Trophoblast cell (in vitro differentiated cells and primary cell): ENCODE results near the gene ME3.
"Not testable (repeated sequence)": the region's sequence is repeated elsewhere in the genome, so short reads cannot be mapped to it uniquely, and the experiment has no call there.

Experiments used
- DNase-seq, 2 donors: peaks; one replicate each; pipeline ENCODE4 v3.0.0-alpha.2; 2016
- H2AFZ ChIP-seq: 2 replicates; pipeline ENCODE4 v1.6.1; 2013; ENCODE audit warnings: low read length, moderate library complexity, mild to moderate bottlenecking; ENCODE audit not compliant: insufficient read depth, poor library complexity
- H2AK5ac ChIP-seq: 2 replicates; pipeline ENCODE4 v1.6.1; 2013; ENCODE audit warnings: mild to moderate bottlenecking, low read length
- H2BK120ac ChIP-seq: 2 replicates; pipeline ENCODE4 v1.6.1; 2013; ENCODE audit warnings: low read length, mild to moderate bottlenecking, moderate library complexity; ENCODE audit not compliant: insufficient read depth, poor library complexity
- H2BK12ac ChIP-seq: 2 replicates; pipeline ENCODE4 v1.6.1; 2013; ENCODE audit warnings: mild to moderate bottlenecking, low read length, moderate library complexity
- H2BK5ac ChIP-seq: 2 replicates; pipeline ENCODE4 v1.6.1; 2013; ENCODE audit warnings: low read length, low read depth, moderate library complexity, mild to moderate bottlenecking; ENCODE audit not compliant: poor library complexity
- H3K14ac ChIP-seq: 2 replicates; pipeline ENCODE4 v1.6.1; 2013; ENCODE audit warnings: mild to moderate bottlenecking, low read length
- H3K18ac ChIP-seq: 2 replicates; pipeline ENCODE4 v1.6.1; 2013; ENCODE audit warnings: mild to moderate bottlenecking, low read length
- H3K23ac ChIP-seq: 2 replicates; pipeline ENCODE4 v1.6.1; 2013; ENCODE audit warnings: low read length
- H3K27ac ChIP-seq: 2 replicates; pipeline ENCODE4 v1.5.1; 2013; ENCODE audit warnings: low read depth, mild to moderate bottlenecking, inconsistent platforms, low read length, moderate library complexity
- H3K27me3 ChIP-seq: 2 replicates; pipeline ENCODE4 v1.6.1; 2013; ENCODE audit warnings: inconsistent platforms, mild to moderate bottlenecking, low read length, moderate library complexity; ENCODE audit not compliant: insufficient read depth
- H3K36me3 ChIP-seq, 2 experiments: 1 replicate in 1 of 2; 2 replicates in 1 of 2; pipeline ENCODE4 v1.6.1; 2013; ENCODE audit warnings: low read length in 2 of 2, mild to moderate bottlenecking in 2 of 2, moderate library complexity in 1 of 2; ENCODE audit not compliant: insufficient read depth in 2 of 2, control insufficient read depth in 1 of 2
- H3K4ac ChIP-seq: 2 replicates; pipeline ENCODE4 v1.6.1; 2013; ENCODE audit warnings: low read depth, mild to moderate bottlenecking, low read length, moderate library complexity
- H3K4me1 ChIP-seq, 2 experiments: 1 replicate in 1 of 2; 2 replicates in 1 of 2; pipeline ENCODE4 v1.6.1; 2013; ENCODE audit warnings: low read length in 2 of 2, mild to moderate bottlenecking in 2 of 2, moderate library complexity in 1 of 2; ENCODE audit not compliant: insufficient read depth in 2 of 2, control insufficient read depth in 1 of 2
- H3K4me2 ChIP-seq: 2 replicates; pipeline ENCODE4 v1.6.1; 2013; ENCODE audit warnings: inconsistent platforms, mild to moderate bottlenecking, low read length, moderate library complexity
- H3K4me3 ChIP-seq: 2 replicates; pipeline ENCODE4 v1.5.1; 2013; ENCODE audit warnings: mild to moderate bottlenecking, low read depth, low read length, inconsistent platforms
- H3K79me1 ChIP-seq: one replicate; pipeline ENCODE4 v1.6.1; 2013; ENCODE audit warnings: low read length
- H3K79me2 ChIP-seq: 2 replicates; pipeline ENCODE4 v1.6.1; 2013; ENCODE audit warnings: low read length, mild to moderate bottlenecking; ENCODE audit not compliant: control insufficient read depth, insufficient read depth, poor library complexity
- H3K9ac ChIP-seq: 2 replicates; pipeline ENCODE4 v1.6.1; 2013; ENCODE audit warnings: mild to moderate bottlenecking, low read length
- H3K9me3 ChIP-seq: 2 replicates; pipeline ENCODE4 v1.6.1; 2013; ENCODE audit warnings: low read depth, mild to moderate bottlenecking, control low read depth, inconsistent platforms, low read length; ENCODE audit not compliant: insufficient read depth
- H4K12ac ChIP-seq: 2 replicates; pipeline ENCODE4 v1.6.1; 2013; ENCODE audit warnings: low read depth, mild to moderate bottlenecking, low read length, moderate library complexity
- H4K8ac ChIP-seq: 2 replicates; pipeline ENCODE4 v1.6.1; 2013; ENCODE audit warnings: low read depth, mild to moderate bottlenecking, low read length, moderate library complexity
- H4K91ac ChIP-seq: one replicate; pipeline ENCODE4 v1.6.1; 2013; ENCODE audit warnings: low read depth, mild to moderate bottlenecking, low read length, moderate library complexity
- WGBS: extraction: QIAGEN DNeasy Blood & Tissue Kit; methylation state at CpG from one replicate; pipeline ENCODE4 v1.1.7; 2013; ENCODE audit warnings: missing lambda C conversion rate; ENCODE audit not compliant: insufficient read length, insufficient coverage; ENCODE audit errors: extremely low coverage; 5-methylcytosine and 5-hydroxymethylcytosine counted together

ME3 gene

DNA sequence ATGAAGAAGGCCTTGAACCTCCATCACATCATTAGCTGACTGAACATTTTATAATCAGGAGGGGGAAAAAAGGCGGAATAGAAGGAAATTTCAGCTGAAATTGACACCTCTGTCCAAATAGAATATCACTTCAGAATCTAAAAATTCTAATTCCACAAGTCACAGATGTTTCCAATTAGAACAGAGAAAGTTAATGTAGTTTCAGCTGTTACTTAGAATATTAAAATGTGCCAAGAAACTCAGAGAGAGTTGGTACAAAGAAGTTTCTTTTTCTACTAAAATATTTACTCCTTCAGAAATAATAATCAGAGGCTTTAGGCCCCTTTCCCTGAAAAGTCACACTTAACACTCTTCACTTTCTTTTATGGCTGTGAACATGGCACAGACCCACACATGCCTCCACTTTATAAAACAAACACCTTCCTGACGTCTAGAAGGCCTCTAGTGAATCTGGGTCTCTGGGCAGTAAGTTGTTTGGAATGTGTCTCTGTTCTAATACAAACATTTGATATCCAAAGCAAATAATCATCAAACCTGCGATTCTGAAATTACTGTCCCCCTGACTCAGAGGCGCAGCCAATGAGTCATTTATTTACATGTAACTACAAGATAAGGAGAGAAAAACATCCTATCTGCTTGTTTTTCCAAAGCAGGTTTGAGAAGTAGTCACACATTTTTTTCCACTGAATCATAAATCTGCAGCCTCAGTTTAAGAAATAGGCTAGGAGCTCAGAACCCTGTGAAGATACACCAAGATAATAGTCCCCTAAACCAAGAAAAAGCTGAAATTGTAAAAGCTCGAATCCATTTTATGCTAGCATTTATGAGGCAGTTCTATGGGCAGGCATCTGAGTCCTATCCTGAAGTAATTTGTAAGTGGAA is 148.4 kb downstream of the ME3 start:
- no peaks in the 10 kb centered on the region for H3K79me2 ChIP-seq
- H3K4me1 ChIP-seq, result peaks cover 8 to 12% of the 10 kb centered on the region in 2 experiments
- peak overlapping the region; percentile 68 for H2BK12ac ChIP-seq
- WGBS, result no CpG with 5 or more reads among the region's 5 CpGs
- no peaks in the 10 kb centered on the region for H3K27me3 ChIP-seq
- no peak overlapping the region for H3K4ac ChIP-seq
- H4K8ac ChIP-seq, result no peak overlapping the region
- H3K79me1 ChIP-seq, result peaks cover 24% of the 10 kb centered on the region
- peak overlapping the region; percentile 98 for H3K27ac ChIP-seq
- H3K23ac ChIP-seq, result no peak overlapping the region
- H2AFZ ChIP-seq, result no peak overlapping the region
- peak overlapping the region; percentile 82 for H2BK120ac ChIP-seq
- H4K91ac ChIP-seq, result peak overlapping the region; percentile 49
- peak overlapping the region; percentile 91 for H2BK5ac ChIP-seq
- H4K12ac ChIP-seq, result no peak overlapping the region
- H3K4me3 ChIP-seq, result no peak overlapping the region
- DNase-seq, result peak; percentile 82 to 97
- peak overlapping the region; percentile 41 for H3K4me2 ChIP-seq
- H2AK5ac ChIP-seq, result no peak overlapping the region
- H3K36me3 ChIP-seq, result peaks cover 2 to 3% of the 10 kb centered on the region in 2 experiments
- peaks cover 8% of the 10 kb centered on the region for H3K9me3 ChIP-seq
- H3K18ac ChIP-seq, result no peak overlapping the region
- H3K14ac ChIP-seq, result peak overlapping the region; percentile 37
- no peak overlapping the region for H3K9ac ChIP-seq

DNA sequence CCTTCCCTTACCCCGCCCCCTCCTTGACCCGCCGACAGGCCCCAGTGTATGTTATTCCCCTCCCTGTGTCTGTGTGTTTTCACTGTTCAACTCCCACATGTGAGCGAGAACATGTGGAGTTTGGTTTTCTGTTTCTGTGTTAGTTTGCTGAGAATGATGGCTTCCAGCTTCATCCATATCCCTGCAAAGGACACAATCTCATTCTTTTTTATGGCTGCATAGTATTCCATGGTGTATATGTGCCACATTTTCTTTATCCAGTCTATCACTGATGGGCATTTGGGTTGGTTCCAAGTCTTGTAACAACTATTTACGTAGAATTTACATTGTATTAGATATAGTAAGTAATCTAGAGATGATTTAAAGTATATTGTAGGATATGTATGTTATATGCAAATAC is 149.9 kb downstream of the ME3 start:
- H3K36me3 ChIP-seq, DNase-seq, H4K8ac ChIP-seq, H3K4ac ChIP-seq, H3K79me2 ChIP-seq, H2AK5ac ChIP-seq, H4K12ac ChIP-seq, H3K27ac ChIP-seq, H2AFZ ChIP-seq, H3K14ac ChIP-seq, H3K9me3 ChIP-seq, H2BK120ac ChIP-seq, H3K27me3 ChIP-seq, H3K18ac ChIP-seq, H4K91ac ChIP-seq, H3K4me2 ChIP-seq, H2BK5ac ChIP-seq, H3K23ac ChIP-seq, H3K9ac ChIP-seq, H3K4me3 ChIP-seq: not testable (repeated sequence)
- Histone ChIP-seq H2BK12ac (peak overlapping the region; percentile 12), H3K4me1 (peaks cover 13 to 18% of the 10 kb centered on the region in 2 experiments), H3K79me1 (peaks cover 32% of the 10 kb centered on the region)
- WGBS, result no CpG with 5 or more reads among the region's 5 CpGs

DNA sequence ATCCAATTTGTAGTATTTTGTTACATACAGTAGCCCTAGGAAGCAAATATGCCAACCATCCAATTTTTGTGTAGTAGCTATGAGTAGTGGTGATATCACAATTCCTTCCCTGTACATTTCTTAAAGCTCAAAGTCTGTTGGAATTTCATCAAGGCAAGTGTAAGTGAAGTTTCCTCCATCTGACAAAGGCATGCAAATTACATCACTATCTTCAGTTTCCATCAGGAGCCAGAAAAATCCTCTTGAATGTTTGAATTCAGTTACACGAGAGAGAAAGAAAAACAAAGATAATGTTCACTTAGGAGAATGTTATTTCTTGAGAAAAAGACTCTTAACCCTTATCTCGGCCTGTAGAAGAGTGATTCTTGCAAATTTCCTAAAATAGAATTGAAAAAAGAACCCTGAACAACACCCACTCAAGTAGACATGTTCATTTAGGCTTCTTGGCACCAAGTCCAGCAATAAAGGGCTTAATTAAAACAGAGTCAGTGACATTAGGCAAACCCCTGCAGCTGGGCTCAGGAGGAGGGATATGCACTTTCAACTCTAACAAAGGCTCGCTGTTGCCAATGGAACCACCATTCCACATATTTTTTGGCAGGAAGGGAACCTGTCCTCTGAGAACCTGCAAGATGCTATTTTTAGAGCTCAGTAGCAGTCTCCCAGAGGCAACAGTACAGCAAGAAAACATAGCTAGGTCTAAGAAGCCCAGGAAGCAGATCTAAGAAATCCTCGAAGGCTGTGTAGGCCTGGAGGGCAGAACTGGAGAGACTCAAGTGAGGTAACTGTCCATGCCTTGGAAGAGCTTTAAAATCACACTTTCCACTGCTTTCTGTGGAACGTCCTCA is 153.1 kb downstream of the ME3 start:
- Histone ChIP-seq H3K4me1 (peaks cover 17 to 22% of the 10 kb centered on the region in 2 experiments), H3K9ac (no peak overlapping the region), H3K18ac (peak overlapping the region; percentile 73), H2BK12ac (peak overlapping the region; percentile 79), H3K27ac (peak overlapping the region; percentile 88), H2AFZ (no peak overlapping the region), H3K36me3 (no peaks in the 10 kb centered on the region), H4K12ac (no peak overlapping the region), H3K4me2 (peak overlapping the region; percentile 29), H3K4me3 (no peak overlapping the region), H3K14ac (peak overlapping the region; percentile 85), H4K91ac (peak overlapping the region; percentile 91), H3K79me1 (peaks cover 37% of the 10 kb centered on the region), H3K27me3 (no peaks in the 10 kb centered on the region), H4K8ac (peak overlapping the region; percentile 77), H3K9me3 (no peaks in the 10 kb centered on the region), H2BK5ac (peak overlapping the region; percentile 88), H3K23ac (no peak overlapping the region), H3K4ac (peak overlapping the region; percentile 57), H2BK120ac (peak overlapping the region; percentile 82), H3K79me2 (no peaks in the 10 kb centered on the region), H2AK5ac (peak overlapping the region; percentile 45)
- peak; percentile 53 to 92 for DNase-seq
- no CpG with 5 or more reads among the region's 5 CpGs for WGBS

DNA sequence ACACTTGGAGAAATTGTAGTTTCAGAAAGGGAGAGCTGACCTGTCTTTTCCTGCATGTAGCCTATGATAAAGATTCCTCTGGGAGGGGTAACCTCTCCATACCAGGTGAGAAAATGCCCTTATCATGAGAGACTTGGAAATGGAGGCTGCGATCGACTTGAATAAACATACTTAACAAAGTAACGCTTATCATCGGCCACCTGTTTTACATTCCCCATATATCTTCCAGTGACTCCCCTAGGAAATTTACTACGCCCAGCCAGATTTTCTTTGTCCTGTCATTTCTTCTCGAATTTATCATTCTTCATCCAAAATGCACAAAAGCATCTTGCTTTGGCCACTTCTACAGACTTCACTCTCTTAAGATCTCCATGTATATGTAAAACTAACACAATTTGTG is 154.2 kb downstream of the ME3 start:
- Histone ChIP-seq H3K9ac (no peak overlapping the region), H3K9me3 (no peaks in the 10 kb centered on the region), H3K4ac (no peak overlapping the region), H4K12ac (no peak overlapping the region), H3K23ac (no peak overlapping the region), H3K27ac (peak overlapping the region; percentile 77), H3K27me3 (no peaks in the 10 kb centered on the region), H2BK5ac (peak overlapping the region; percentile 45), H2AFZ (no peak overlapping the region), H3K79me1 (peaks cover 37% of the 10 kb centered on the region), H3K4me1 (peaks cover 17 to 26% of the 10 kb centered on the region in 2 experiments), H3K14ac (no peak overlapping the region), H3K36me3 (no peaks in the 10 kb centered on the region), H3K18ac (no peak overlapping the region), H2BK120ac (peak overlapping the region; percentile 41), H2AK5ac (no peak overlapping the region), H3K4me2 (no peak overlapping the region), H4K91ac (peak overlapping the region; percentile 71), H4K8ac (no peak overlapping the region), H3K4me3 (no peak overlapping the region), H3K79me2 (no peaks in the 10 kb centered on the region), H2BK12ac (peak overlapping the region; percentile 11)
- peak; percentile 56 to 82 for DNase-seq
- WGBS, result no CpG with 5 or more reads among the region's 6 CpGs
